Measurements from ENCODE around the gene MRPS6. TPM values are rescaled to one million over a fixed set of nuclear protein-coding genes. Genes with fewer than 3 reads are reported as not detected.

MRPS6 gene
- total and polyA plus RNA-seq, 2 of the 13 experiments (the other 11 are each of a cell fraction or from before 2014, with no cell fraction given): 14.2 to 26.9 TPM

DNA sequence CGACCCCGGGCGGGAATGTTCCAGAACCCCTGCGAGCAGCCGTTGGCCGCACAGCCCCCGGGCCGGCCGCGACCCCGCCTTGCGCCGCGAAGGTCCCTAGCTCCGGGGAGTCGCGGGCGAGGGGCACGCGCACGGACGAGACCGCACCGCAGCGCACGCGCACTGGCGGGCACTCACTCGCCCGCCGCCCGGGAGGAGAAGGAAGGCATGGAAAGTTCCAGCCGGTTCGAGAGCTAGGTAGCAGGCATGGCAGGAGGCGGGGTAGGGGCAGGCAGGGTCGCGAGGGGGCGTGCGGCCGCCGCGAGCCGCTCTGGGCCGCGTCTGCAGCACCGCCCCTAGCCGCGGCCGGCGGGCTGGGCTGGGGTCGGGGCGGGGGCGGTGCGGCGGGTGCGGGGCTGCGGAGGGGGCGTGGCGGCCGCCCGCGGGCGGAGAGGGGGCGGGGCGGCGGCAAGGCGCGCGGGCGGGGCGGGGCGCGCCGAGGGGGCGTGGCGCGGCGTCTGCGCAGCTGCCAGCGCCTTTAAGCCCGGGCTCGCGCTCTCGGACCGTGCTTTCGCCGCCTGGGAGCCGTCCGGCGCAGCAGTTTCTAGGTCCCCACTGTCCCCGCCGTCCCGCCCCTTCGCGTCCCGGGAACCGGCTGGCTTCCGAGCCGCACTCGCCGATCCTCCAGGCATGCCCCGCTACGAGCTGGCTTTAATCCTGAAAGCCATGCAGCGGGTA is at the start of gene MRPS6, which contains the start of gene SLC5A3 (continued):
- TF ChIP-seq, protein P1, sequence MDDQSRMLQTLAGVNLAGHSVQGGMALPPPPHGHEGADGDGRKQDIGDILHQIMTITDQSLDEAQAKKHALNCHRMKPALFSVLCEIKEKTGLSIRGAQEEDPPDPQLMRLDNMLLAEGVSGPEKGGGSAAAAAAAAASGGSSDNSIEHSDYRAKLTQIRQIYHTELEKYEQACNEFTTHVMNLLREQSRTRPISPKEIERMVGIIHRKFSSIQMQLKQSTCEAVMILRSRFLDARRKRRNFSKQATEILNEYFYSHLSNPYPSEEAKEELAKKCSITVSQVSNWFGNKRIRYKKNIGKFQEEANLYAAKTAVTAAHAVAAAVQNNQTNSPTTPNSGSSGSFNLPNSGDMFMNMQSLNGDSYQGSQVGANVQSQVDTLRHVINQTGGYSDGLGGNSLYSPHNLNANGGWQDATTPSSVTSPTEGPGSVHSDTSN (CRISPR knock-in tag; IDR thresholded peaks at IDR 0.05; ENCODE audit: borderline replicate concordance): no peak
- TF ChIP-seq, protein P2, sequence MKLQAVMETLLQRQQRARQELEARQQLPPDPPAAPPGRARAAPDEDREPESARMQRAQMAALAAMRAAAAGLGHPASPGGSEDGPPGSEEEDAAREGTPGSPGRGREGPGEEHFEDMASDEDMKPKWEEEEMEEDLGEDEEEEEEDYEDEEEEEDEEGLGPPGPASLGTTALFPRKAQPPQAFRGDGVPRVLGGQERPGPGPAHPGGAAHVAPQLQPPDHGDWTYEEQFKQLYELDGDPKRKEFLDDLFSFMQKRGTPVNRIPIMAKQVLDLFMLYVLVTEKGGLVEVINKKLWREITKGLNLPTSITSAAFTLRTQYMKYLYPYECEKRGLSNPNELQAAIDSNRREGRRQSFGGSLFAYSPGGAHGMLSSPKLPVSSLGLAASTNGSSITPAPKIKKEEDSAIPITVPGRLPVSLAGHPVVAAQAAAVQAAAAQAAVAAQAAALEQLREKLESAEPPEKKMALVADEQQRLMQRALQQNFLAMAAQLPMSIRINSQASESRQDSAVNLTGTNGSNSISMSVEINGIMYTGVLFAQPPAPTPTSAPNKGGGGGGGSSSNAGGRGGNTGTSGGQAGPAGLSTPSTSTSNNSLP (IDR thresholded peaks at IDR 0.05; ENCODE audit: low read depth, low read length): no peak
- TF ChIP-seq ZSCAN20 (CRISPR knock-in tag; IDR thresholded peaks at IDR 0.05; ENCODE audit: borderline replicate concordance) (no peak), MED13 (CRISPR knock-in tag; IDR thresholded peaks at IDR 0.05) (peak; percentile 36; the same call in 1 of the 2 replicates), KDM5A (IDR thresholded peaks at IDR 0.05; ENCODE audit: borderline replicate concordance, low read length) (no peak), XBP1 (CRISPR knock-in tag; IDR thresholded peaks at IDR 0.05) (no peak), CREB1 (IDR thresholded peaks at IDR 0.05) (no peak), CREB1 (CRISPR knock-in tag; IDR thresholded peaks at IDR 0.05) (no peak), ZZZ3 (CRISPR knock-in tag; IDR thresholded peaks at IDR 0.05; ENCODE audit: borderline replicate concordance) (no peak), ADNP (CRISPR knock-in tag; IDR thresholded peaks at IDR 0.05) (no peak), HMG20A (CRISPR knock-in tag; IDR thresholded peaks at IDR 0.05; ENCODE audit: borderline replicate concordance) (no peak), ZNF12 (CRISPR knock-in tag; IDR thresholded peaks at IDR 0.05) (no peak), HDAC1 (CRISPR knock-in tag; IDR thresholded peaks at IDR 0.05) (peak; percentile 60), MAZ (IDR thresholded peaks at IDR 0.05; ENCODE audit: borderline replicate concordance, low read depth, low read length) (peak; percentile 8; the same call in 1 of the 2 replicates), MAZ (CRISPR knock-in tag; IDR thresholded peaks at IDR 0.05; ENCODE audit: low read depth) (no peak), GATAD2A (CRISPR knock-in tag; IDR thresholded peaks at IDR 0.05) (no peak), JUN (CRISPR knock-in tag; IDR thresholded peaks at IDR 0.05) (no peak), FOXA1 (IDR thresholded peaks at IDR 0.05) (no peak), FOXA1 (CRISPR knock-in tag; IDR thresholded peaks at IDR 0.05) (no peak), BHLHE40 (IDR thresholded peaks at IDR 0.05; ENCODE audit: low read length) (no peak), ZNF816 (CRISPR knock-in tag; IDR thresholded peaks at IDR 0.05; ENCODE audit: borderline replicate concordance) (no peak), ZNF30 (CRISPR knock-in tag; IDR thresholded peaks at IDR 0.05) (no peak), ZNF562 (CRISPR knock-in tag; IDR thresholded peaks at IDR 0.05; ENCODE audit: borderline replicate concordance) (no peak), KLF9 (CRISPR knock-in tag; IDR thresholded peaks at IDR 0.05; ENCODE audit: low read depth) (no peak)
- TF ChIP-seq, protein P3, sequence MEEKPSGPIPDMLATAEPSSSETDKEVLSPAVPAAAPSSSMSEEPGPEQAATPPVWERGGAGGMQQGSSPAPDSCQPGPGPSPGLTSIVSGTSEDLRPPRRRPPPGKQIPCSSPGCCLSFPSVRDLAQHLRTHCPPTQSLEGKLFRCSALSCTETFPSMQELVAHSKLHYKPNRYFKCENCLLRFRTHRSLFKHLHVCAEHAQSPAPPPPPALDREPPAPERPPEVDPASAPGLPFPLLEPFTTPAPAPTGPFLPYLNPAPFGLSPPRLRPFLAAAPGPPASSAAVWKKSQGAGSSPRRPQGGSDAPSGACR (CRISPR knock-in tag; IDR thresholded peaks at IDR 0.05): no peak
- TF ChIP-seq, protein P4, sequence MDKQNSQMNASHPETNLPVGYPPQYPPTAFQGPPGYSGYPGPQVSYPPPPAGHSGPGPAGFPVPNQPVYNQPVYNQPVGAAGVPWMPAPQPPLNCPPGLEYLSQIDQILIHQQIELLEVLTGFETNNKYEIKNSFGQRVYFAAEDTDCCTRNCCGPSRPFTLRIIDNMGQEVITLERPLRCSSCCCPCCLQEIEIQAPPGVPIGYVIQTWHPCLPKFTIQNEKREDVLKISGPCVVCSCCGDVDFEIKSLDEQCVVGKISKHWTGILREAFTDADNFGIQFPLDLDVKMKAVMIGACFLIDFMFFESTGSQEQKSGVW (CRISPR knock-in tag; IDR thresholded peaks at IDR 0.05; ENCODE audit: borderline replicate concordance): no peak
- TF ChIP-seq, protein P5, sequence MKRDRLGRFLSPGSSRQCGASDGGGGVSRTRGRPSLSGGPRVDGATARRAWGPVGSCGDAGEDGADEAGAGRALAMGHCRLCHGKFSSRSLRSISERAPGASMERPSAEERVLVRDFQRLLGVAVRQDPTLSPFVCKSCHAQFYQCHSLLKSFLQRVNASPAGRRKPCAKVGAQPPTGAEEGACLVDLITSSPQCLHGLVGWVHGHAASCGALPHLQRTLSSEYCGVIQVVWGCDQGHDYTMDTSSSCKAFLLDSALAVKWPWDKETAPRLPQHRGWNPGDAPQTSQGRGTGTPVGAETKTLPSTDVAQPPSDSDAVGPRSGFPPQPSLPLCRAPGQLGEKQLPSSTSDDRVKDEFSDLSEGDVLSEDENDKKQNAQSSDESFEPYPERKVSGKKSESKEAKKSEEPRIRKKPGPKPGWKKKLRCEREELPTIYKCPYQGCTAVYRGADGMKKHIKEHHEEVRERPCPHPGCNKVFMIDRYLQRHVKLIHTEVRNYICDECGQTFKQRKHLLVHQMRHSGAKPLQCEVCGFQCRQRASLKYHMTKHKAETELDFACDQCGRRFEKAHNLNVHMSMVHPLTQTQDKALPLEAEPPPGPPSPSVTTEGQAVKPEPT (CRISPR knock-in tag; IDR thresholded peaks at IDR 0.05; ENCODE audit: low read depth): no peak

Data from HepG2 (cell line).